Measurements from ENCODE around the gene CUBN. TPM values are rescaled to one million over a fixed set of nuclear protein-coding genes. Genes with fewer than 3 reads are reported as not detected.

The CUBN gene
- total and polyA plus RNA-seq, 2 of the 13 experiments (the other 11 are each of a cell fraction or from before 2014, with no cell fraction given): 0.27 to 0.32 TPM

DNA sequence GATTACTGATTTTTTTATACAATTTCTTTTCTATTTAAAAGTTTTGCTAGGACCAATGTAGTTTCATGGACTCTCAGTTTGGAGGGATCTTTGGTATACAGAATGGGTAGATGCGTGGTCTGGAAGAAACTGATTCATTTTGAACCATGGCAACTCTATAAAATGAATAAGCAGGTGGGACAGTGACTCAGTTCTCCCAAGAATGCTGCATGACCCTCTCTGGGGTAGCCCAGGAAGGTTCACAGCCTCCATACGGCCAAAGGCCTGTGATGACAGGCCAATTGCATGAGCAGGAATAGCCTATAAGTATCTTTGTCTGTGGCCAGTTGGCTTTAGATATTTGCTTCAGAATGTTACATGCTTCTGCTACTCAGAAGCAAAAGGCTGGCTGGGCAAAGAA is 199.1 kb downstream of the CUBN start:
- 27% methylated on average over 2 of the region's 2 CpGs for WGBS (ENCODE audit: low lambda C conversion rate)
- FAIRE-seq (no peak), DNase-seq (ENCODE audit: low spot score) (no peak), ATAC-seq (no peak)
- Histone ChIP-seq H3K4me1 (ENCODE audit: insufficient read depth, low read length) (no peaks in the 10 kb centered on the region), H3K4me3 (replicated peaks in 1 of 3; ENCODE audit: insufficient read depth in 1 of 3, low read depth in 2 of 3, low read length in 3 of 3) (no peak overlapping the region), H3K36me3 (replicated peaks in 1 of 2; ENCODE audit: control insufficient read depth in 1 of 2, insufficient read depth in 2 of 2, low read length in 2 of 2) (no peaks in the 10 kb centered on the region), H3K4me2 (ENCODE audit: low read depth, low read length) (no peak overlapping the region), H3K27ac (ENCODE audit: extremely low read length, insufficient read depth, low read length) (no peak overlapping the region), H3K9me3 (ENCODE audit: low read length) (no peaks in the 10 kb centered on the region), H4K20me1 (ENCODE audit: insufficient read depth, low read length) (no peaks in the 10 kb centered on the region), H3K79me2 (ENCODE audit: insufficient read depth, low read length) (no peaks in the 10 kb centered on the region), H2AFZ (ENCODE audit: low read length) (no peak overlapping the region), H3K9ac (ENCODE audit: insufficient read depth, low read depth, low read length) (no peak overlapping the region), H3K27me3 (ENCODE audit: control insufficient read depth in 1 of 2, insufficient read depth in 2 of 2, low read length in 2 of 2) (no peaks in the 10 kb centered on the region)
- CTCF ChIA-PET (ENCODE audit: low intra/inter-chr PET ratio, low total read pairs): no interaction called here
- no TSS peak for BruUV-seq (replicated peaks)
- intact Hi-C loops (cut with micrococcal nuclease; ENCODE audit: unreplicated experiment): no loop called here
- POLR2A ChIA-PET: no interaction called here
- TF ChIP-seq ERF (CRISPR knock-in tag; IDR thresholded peaks at IDR 0.05): no peak
- TF ChIP-seq EZH2 (conservative IDR thresholded peaks at IDR 0.05; ENCODE audit: low read depth, low read length): no peak
- TF ChIP-seq, protein P1, sequence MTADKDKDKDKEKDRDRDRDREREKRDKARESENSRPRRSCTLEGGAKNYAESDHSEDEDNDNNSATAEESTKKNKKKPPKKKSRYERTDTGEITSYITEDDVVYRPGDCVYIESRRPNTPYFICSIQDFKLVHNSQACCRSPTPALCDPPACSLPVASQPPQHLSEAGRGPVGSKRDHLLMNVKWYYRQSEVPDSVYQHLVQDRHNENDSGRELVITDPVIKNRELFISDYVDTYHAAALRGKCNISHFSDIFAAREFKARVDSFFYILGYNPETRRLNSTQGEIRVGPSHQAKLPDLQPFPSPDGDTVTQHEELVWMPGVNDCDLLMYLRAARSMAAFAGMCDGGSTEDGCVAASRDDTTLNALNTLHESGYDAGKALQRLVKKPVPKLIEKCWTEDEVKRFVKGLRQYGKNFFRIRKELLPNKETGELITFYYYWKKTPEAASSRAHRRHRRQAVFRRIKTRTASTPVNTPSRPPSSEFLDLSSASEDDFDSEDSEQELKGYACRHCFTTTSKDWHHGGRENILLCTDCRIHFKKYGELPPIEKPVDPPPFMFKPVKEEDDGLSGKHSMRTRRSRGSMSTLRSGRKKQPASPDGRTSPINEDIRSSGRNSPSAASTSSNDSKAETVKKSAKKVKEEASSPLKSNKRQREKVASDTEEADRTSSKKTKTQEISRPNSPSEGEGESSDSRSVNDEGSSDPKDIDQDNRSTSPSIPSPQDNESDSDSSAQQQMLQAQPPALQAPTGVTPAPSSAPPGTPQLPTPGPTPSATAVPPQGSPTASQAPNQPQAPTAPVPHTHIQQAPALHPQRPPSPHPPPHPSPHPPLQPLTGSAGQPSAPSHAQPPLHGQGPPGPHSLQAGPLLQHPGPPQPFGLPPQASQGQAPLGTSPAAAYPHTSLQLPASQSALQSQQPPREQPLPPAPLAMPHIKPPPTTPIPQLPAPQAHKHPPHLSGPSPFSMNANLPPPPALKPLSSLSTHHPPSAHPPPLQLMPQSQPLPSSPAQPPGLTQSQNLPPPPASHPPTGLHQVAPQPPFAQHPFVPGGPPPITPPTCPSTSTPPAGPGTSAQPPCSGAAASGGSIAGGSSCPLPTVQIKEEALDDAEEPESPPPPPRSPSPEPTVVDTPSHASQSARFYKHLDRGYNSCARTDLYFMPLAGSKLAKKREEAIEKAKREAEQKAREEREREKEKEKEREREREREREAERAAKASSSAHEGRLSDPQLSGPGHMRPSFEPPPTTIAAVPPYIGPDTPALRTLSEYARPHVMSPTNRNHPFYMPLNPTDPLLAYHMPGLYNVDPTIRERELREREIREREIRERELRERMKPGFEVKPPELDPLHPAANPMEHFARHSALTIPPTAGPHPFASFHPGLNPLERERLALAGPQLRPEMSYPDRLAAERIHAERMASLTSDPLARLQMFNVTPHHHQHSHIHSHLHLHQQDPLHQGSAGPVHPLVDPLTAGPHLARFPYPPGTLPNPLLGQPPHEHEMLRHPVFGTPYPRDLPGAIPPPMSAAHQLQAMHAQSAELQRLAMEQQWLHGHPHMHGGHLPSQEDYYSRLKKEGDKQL (CRISPR knock-in tag; IDR thresholded peaks at IDR 0.05; ENCODE audit: low read depth): no peak
- TF ChIP-seq, protein P2, sequence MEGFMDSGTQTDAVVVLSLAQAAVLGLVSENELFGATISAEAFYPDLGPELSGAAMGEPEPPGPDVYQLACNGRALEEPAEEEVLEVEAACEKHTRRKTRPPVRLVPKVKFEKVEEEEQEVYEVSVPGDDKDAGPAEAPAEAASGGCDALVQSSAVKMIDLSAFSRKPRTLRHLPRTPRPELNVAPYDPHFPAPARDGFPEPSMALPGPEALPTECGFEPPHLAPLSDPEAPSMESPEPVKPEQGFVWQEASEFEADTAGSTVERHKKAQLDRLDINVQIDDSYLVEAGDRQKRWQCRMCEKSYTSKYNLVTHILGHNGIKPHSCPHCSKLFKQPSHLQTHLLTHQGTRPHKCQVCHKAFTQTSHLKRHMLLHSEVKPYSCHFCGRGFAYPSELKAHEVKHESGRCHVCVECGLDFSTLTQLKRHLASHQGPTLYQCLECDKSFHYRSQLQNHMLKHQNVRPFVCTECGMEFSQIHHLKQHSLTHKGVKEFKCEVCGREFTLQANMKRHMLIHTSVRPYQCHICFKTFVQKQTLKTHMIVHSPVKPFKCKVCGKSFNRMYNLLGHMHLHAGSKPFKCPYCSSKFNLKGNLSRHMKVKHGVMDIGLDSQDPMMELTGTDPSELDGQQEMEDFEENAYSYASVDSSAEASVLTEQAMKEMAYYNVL (CRISPR knock-in tag; IDR thresholded peaks at IDR 0.05; ENCODE audit: borderline replicate concordance): no peak
- no peak for TF ChIP-seq ZNF598 (CRISPR knock-in tag; IDR thresholded peaks at IDR 0.05; ENCODE audit: borderline replicate concordance)
- TF ChIP-seq ZNF567 (CRISPR knock-in tag; IDR thresholded peaks at IDR 0.05; ENCODE audit: borderline replicate concordance): no peak
- TF ChIP-seq SIN3B (IDR thresholded peaks at IDR 0.05; ENCODE audit: low read length): no peak
- TF ChIP-seq, protein P3, sequence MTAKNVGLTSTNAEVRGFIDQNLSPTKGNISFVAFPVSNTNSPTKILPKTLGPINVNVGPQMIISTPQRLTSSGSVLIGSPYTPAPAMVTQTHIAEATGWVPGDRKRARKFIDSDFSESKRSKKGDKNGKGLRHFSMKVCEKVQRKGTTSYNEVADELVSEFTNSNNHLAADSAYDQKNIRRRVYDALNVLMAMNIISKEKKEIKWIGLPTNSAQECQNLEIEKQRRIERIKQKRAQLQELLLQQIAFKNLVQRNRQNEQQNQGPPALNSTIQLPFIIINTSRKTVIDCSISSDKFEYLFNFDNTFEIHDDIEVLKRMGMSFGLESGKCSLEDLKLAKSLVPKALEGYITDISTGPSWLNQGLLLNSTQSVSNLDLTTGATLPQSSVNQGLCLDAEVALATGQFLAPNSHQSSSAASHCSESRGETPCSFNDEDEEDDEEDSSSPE (CRISPR knock-in tag; IDR thresholded peaks at IDR 0.05): no peak
- in situ Hi-C loops (cut with HindIII; ENCODE audit: extremely low pct_ligation_motif_present, low pct_unique_long_range_greater_than_20kb): no loop called here
